Fibroblast of mammary gland (primary cell): Measurements from ENCODE around the gene KDM6A.
"Not testable (repeated sequence)": the region's sequence is repeated elsewhere in the genome, so short reads cannot be mapped to it uniquely, and the experiment has no call there.

Source experiments
- DNase-seq: peaks from one replicate; pipeline ENCODE4 v3.0.0-alpha.2; 2010; ENCODE audit warnings: low read depth
- H3K4me3 ChIP-seq: 2 replicates; pipeline ENCODE4 v1.5.1; 2011; ENCODE audit warnings: low read depth, mild to moderate bottlenecking, low read length, moderate library complexity; ENCODE audit not compliant: control insufficient read depth
- CTCF ChIP-seq: conservative IDR thresholded peaks from 2 replicates; pipeline ENCODE4 v1.5.1; 2011; ENCODE audit warnings: low read depth, low read length, inconsistent platforms; ENCODE audit not compliant: control insufficient read depth, insufficient read depth

Gene KDM6A

GRCh38 chrX:44989995-44990770 lies 117.2 kb downstream of the KDM6A start:
- no peak for TF ChIP-seq CTCF
- DNase-seq: no peak
- H3K4me3 ChIP-seq: no peak overlapping the region

GRCh38 chrX:44992775-44993174 lies 119.8 kb downstream of the KDM6A start:
- no peak for DNase-seq
- no peak for TF ChIP-seq CTCF
- H3K4me3 ChIP-seq: no peak overlapping the region

- H3K4me3 ChIP-seq: no peak overlapping the region
- no peak for DNase-seq
- TF ChIP-seq CTCF: no peak
These were observed 123.3 kb downstream of the KDM6A start for GRCh38 chrX:44996277-44996676.

GRCh38 chrX:44997282-44997812 lies 124.4 kb downstream of the KDM6A start:
- no peak for TF ChIP-seq CTCF
- H3K4me3 ChIP-seq: no peak overlapping the region
- no peak for DNase-seq

- no peak overlapping the region for H3K4me3 ChIP-seq
- no peak for TF ChIP-seq CTCF
- no peak for DNase-seq
These were observed 124.9 kb downstream of the KDM6A start for GRCh38 chrX:44997888-44998287.

GRCh38 chrX:44999237-44999636 lies 126.2 kb downstream of the KDM6A start:
- not testable (repeated sequence) for H3K4me3 ChIP-seq
- DNase-seq: peak; percentile 21

GRCh38 chrX:44999872-45000271 lies 126.9 kb downstream of the KDM6A start:
- not testable (repeated sequence) for DNase-seq, H3K4me3 ChIP-seq

GRCh38 chrX:45001048-45001447 lies 128.1 kb downstream of the KDM6A start:
- DNase-seq: no peak
- no peak for TF ChIP-seq CTCF
- H3K4me3 ChIP-seq: no peak overlapping the region
